ENCODE measurements around the gene SQSTM1.

- TF ChIP-seq CTCF (IDR thresholded peaks at IDR 0.05; ENCODE audit: poor library complexity) = no peak
- TF ChIP-seq EZH2 (IDR thresholded peaks at IDR 0.05; ENCODE audit: borderline replicate concordance) = no peak
- no peak for TF ChIP-seq EZH2phosphoT487 (IDR thresholded peaks at IDR 0.05; ENCODE audit: low read depth, severe bottlenecking, unreplicated experiment)
Measured at GRCh38 chr5:179858586-179859427, 38.1 kb downstream of the SQSTM1 start, which contains the start of gene MRNIP.

All from hepatocyte (in vitro differentiated cells).